ENCODE data around the gene MAGEA9B. TPM values are rescaled to one million over a fixed set of nuclear protein-coding genes. Genes with fewer than 3 reads are reported as not detected.

The MAGEA9B gene
- total RNA-seq = not detected

GRCh38 chrX:149587359-149587758, at the start of gene MAGEA9B:
Gene MAGEA9B, minus strand, starts transcription at chrX:149587459. Its CDS starts 4,280 bp downstream, at chrX:149583179.

GRCh38 chrX:149631234-149632165, 44.2 kb upstream of the MAGEA9B start, which contains the start of gene TMEM185A:
Gene TMEM185A, minus strand, starts transcription at chrX:149631792. Its CDS starts 212 bp downstream, at chrX:149631580.

GRCh38 chrX:149595214-149595613, 8.0 kb upstream of the MAGEA9B start, which contains the start of gene HSFX2:
Gene HSFX2, minus strand, starts transcription at chrX:149595314. Its CDS starts 614 bp downstream, at chrX:149594700.

GRCh38 chrX:149549701-149550100, 37.6 kb downstream of the MAGEA9B start, which contains the start of gene HSFX3:
Gene HSFX3, minus strand, starts transcription at chrX:149549924. Its CDS starts 72 bp downstream, at chrX:149549852.

GRCh38 chrX:149540621-149541520, 46.4 kb downstream of the MAGEA9B start, which contains the start of gene EOLA1:
Gene EOLA1, plus strand, starts transcription at chrX:149541012. Its CDS starts 4,619 bp downstream, at chrX:149545631.

Other genes starting within 250 kb of the MAGEA9B start
- gene IDS, start 82.2 kb downstream of the MAGEA9B start, total RNA-seq = 153 TPM
- gene EOLA1, start 46.4 kb downstream of the MAGEA9B start, total RNA-seq = 20.7 TPM
- gene HSFX3, start 37.5 kb downstream of the MAGEA9B start, total RNA-seq = not detected
- 1.9 TPM for gene HSFX2, start 7.9 kb upstream of the MAGEA9B start, total RNA-seq
- 59.8 TPM for gene TMEM185A, start 44.3 kb upstream of the MAGEA9B start, total RNA-seq
- gene MAGEA11, start 124.6 kb upstream of the MAGEA9B start, total RNA-seq = not detected
- 4.4 TPM for gene HSFX1, start 186.6 kb upstream of the MAGEA9B start, total RNA-seq
- not detected for gene MAGEA9, start 194.5 kb upstream of the MAGEA9B start, total RNA-seq